ENCODE data around the gene GPR156. TPM values are rescaled to one million over a fixed set of nuclear protein-coding genes. Genes with fewer than 3 reads are reported as not detected.
"Not testable (repeated sequence)": the region's sequence is repeated elsewhere in the genome, so short reads cannot be mapped to it uniquely, and the experiment has no call there.

Gene GPR156
- polyA plus RNA-seq, 1 of the 3 experiments (the other 2 are of a cell fraction): 0.31 TPM

DNA sequence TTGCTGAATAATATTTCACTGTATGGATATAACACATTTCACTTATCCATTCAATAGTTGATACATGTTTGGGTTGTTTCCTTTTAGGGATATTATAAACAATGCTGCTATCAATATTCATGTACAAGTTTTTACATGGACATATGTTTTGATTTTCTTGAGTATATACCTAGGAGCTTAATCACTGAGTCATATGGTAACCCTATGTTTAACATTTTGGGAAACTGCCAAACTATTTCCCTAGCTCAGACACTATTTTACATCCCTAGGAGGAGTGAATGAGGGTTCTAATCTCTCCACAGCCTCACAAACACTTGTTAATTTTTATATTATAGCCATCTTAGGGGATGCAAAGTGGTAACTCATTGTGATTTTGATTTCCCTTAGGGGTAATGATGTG is 66.0 kb downstream of the GPR156 start:
- Histone ChIP-seq H3K9ac (no peak overlapping the region), H3K27ac (ENCODE audit: low read depth in 2 of 2, low read length in 1 of 2) (no peak overlapping the region), H3K4me3 (ENCODE audit: low read depth in 2 of 2, low read length in 1 of 2) (no peak overlapping the region), H3K79me2 (ENCODE audit: insufficient read depth) (no peaks in the 10 kb centered on the region), H2AFZ (ENCODE audit: low read depth) (no peak overlapping the region), H3K4me2 (no peak overlapping the region), H3F3A (replicated peaks; ENCODE audit: insufficient read depth) (no peaks in the 10 kb centered on the region), H3K36me3 (replicated peaks in 1 of 2; ENCODE audit: control insufficient read depth in 1 of 2, insufficient read depth in 2 of 2, low read length in 1 of 2) (no peaks in the 10 kb centered on the region), H3K9me2 (no peaks in the 10 kb centered on the region), H3K9me3 (no peaks in the 10 kb centered on the region), H3K4me1 (ENCODE audit: control insufficient read depth in 1 of 2, insufficient read depth in 2 of 2, low read depth in 1 of 2, low read length in 1 of 2) (peaks cover 0 to 11% of the 10 kb centered on the region in 2 experiments; a peak in 3 of 4 replicates), H3K27me3 (ENCODE audit: insufficient read depth) (no peaks in the 10 kb centered on the region), H4K20me1 (ENCODE audit: insufficient read depth) (no peaks in the 10 kb centered on the region)
- ChIA-PET POLR2A (no interaction called here), CTCF (interaction anchor here (1.2 kb wide), 1 partner anchor 21 kb away, joined by 3 read pairs; no protein-coding TSS in a partner anchor)
- TF ChIP-seq RFX5 (IDR thresholded peaks at IDR 0.05; ENCODE audit: low read length): no peak
- TF ChIP-seq FOXM1 (IDR thresholded peaks at IDR 0.05; ENCODE audit: low read depth): no peak
- no peak for TF ChIP-seq GABPA (IDR thresholded peaks at IDR 0.05; ENCODE audit: low read depth)
- TF ChIP-seq ELF1 (IDR thresholded peaks at IDR 0.05): no peak
- TF ChIP-seq, protein P1, sequence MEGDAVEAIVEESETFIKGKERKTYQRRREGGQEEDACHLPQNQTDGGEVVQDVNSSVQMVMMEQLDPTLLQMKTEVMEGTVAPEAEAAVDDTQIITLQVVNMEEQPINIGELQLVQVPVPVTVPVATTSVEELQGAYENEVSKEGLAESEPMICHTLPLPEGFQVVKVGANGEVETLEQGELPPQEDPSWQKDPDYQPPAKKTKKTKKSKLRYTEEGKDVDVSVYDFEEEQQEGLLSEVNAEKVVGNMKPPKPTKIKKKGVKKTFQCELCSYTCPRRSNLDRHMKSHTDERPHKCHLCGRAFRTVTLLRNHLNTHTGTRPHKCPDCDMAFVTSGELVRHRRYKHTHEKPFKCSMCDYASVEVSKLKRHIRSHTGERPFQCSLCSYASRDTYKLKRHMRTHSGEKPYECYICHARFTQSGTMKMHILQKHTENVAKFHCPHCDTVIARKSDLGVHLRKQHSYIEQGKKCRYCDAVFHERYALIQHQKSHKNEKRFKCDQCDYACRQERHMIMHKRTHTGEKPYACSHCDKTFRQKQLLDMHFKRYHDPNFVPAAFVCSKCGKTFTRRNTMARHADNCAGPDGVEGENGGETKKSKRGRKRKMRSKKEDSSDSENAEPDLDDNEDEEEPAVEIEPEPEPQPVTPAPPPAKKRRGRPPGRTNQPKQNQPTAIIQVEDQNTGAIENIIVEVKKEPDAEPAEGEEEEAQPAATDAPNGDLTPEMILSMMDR (IDR thresholded peaks at IDR 0.05): no peak
- no peak for TF ChIP-seq RAD21 (IDR thresholded peaks at IDR 0.05; ENCODE audit: low read length)
- TF ChIP-seq FOSL2 (IDR thresholded peaks at IDR 0.05; ENCODE audit: borderline replicate concordance, low read depth): no peak
- no peak for TF ChIP-seq GATA2 (CRISPR knock-in tag; IDR thresholded peaks at IDR 0.05)
- no peak for TF ChIP-seq RXRA (IDR thresholded peaks at IDR 0.05; ENCODE audit: borderline replicate concordance, low read depth)
- TF ChIP-seq, protein P2, sequence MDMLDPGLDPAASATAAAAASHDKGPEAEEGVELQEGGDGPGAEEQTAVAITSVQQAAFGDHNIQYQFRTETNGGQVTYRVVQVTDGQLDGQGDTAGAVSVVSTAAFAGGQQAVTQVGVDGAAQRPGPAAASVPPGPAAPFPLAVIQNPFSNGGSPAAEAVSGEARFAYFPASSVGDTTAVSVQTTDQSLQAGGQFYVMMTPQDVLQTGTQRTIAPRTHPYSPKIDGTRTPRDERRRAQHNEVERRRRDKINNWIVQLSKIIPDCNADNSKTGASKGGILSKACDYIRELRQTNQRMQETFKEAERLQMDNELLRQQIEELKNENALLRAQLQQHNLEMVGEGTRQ (IDR thresholded peaks at IDR 0.05; ENCODE audit: borderline replicate concordance, low read depth, low read length): no peak
- no peak for DNase-seq

DNA sequence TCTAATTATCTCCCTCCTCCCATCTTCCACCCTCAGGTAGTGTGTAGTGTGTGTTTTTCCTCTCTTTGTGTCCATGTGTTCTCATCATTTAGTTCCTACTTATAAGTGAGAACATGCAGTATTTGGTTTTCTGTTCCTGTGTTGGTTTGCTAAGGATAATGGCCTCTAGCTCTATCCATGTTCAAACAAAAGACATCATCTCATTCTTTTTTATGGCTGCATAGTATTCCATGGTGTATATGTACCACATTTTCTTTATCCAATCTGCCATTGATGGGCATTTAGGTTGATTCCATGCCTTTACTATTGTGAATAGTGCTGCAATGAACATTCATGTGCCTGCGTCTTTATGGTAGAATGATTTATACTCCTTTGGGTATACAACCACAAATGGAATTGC is 68.4 kb downstream of the GPR156 start:
- H3K79me2 ChIP-seq (ENCODE audit: insufficient read depth); H3K27me3 ChIP-seq (ENCODE audit: insufficient read depth); H3K9ac ChIP-seq; H3K27ac ChIP-seq (ENCODE audit: low read depth in 2 of 2, low read length in 1 of 2); DNase-seq; H3K9me2 ChIP-seq; H3F3A ChIP-seq (replicated peaks; ENCODE audit: insufficient read depth); H3K4me3 ChIP-seq (ENCODE audit: low read depth in 2 of 2, low read length in 1 of 2); POLR2A ChIA-PET; H3K36me3 ChIP-seq (replicated peaks in 1 of 2; ENCODE audit: control insufficient read depth in 1 of 2, insufficient read depth in 2 of 2, low read length in 1 of 2); CTCF ChIA-PET; H3K9me3 ChIP-seq; H3K4me2 ChIP-seq; H4K20me1 ChIP-seq (ENCODE audit: insufficient read depth); H2AFZ ChIP-seq (ENCODE audit: low read depth): not testable (repeated sequence)
- H3K4me1 ChIP-seq (ENCODE audit: control insufficient read depth in 1 of 2, insufficient read depth in 2 of 2, low read depth in 1 of 2, low read length in 1 of 2): peaks cover 0 to 11% of the 10 kb centered on the region in 2 experiments; a peak in 3 of 4 replicates
- WGBS (ENCODE audit: low lambda C conversion rate): 100% methylated on average over 1 of the region's 1 CpG

DNA sequence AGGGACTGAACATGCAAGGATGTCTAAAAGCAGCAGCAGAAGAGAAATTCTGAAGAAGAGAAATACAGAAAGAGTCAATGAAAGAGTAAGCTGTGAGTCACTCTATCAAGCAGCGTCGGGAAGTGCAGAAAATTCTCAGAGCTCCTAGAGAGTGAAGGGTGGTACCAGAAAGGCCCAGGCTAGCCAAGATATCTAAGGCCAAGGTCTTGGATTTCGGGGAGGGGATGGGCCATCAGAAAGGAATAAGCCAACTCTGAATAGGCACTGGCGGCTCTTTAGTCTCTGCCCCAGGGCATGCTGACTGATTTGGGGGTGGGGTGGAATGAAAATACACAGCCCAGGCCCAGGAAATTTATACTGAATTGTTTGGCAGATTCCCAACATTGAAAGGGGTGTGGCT is 70.8 kb downstream of the GPR156 start:
- Histone ChIP-seq H3K9me2 (no peaks in the 10 kb centered on the region), H2AFZ (ENCODE audit: low read depth) (no peak overlapping the region), H3K36me3 (replicated peaks in 1 of 2; ENCODE audit: control insufficient read depth in 1 of 2, insufficient read depth in 2 of 2, low read length in 1 of 2) (no peaks in the 10 kb centered on the region), H3K9me3 (no peaks in the 10 kb centered on the region), H3K4me2 (no peak overlapping the region), H3K4me1 (ENCODE audit: control insufficient read depth in 1 of 2, insufficient read depth in 2 of 2, low read depth in 1 of 2, low read length in 1 of 2) (peaks cover 0 to 11% of the 10 kb centered on the region in 2 experiments; a peak in 3 of 4 replicates), H3K9ac (no peak overlapping the region), H4K20me1 (ENCODE audit: insufficient read depth) (no peaks in the 10 kb centered on the region), H3K27ac (ENCODE audit: low read depth in 2 of 2, low read length in 1 of 2) (peak overlapping the region in 1 of 2 experiments; percentile 77; a peak in 2 of 4 replicates), H3K79me2 (ENCODE audit: insufficient read depth) (no peaks in the 10 kb centered on the region), H3F3A (replicated peaks; ENCODE audit: insufficient read depth) (no peaks in the 10 kb centered on the region), H3K27me3 (ENCODE audit: insufficient read depth) (no peaks in the 10 kb centered on the region), H3K4me3 (ENCODE audit: low read depth in 2 of 2, low read length in 1 of 2) (no peak overlapping the region)
- DNase-seq: no peak
- ChIA-PET POLR2A (interaction anchor here (2.2 kb wide), 1 partner anchor 119 kb away, joined by 8 read pairs; no protein-coding TSS in a partner anchor), CTCF (no interaction called here)
- 62% methylated on average over 4 of the region's 4 CpGs for WGBS (ENCODE audit: low lambda C conversion rate)
- TF ChIP-seq FOXJ3 (CRISPR knock-in tag; IDR thresholded peaks at IDR 0.05) (no peak), SIN3A (IDR thresholded peaks at IDR 0.05; ENCODE audit: borderline replicate concordance, low read depth, low read length) (no peak), ELF1 (IDR thresholded peaks at IDR 0.05) (no peak), GABPA (IDR thresholded peaks at IDR 0.05; ENCODE audit: low read depth) (no peak), RXRA (IDR thresholded peaks at IDR 0.05; ENCODE audit: borderline replicate concordance, low read depth) (no peak), RAD21 (IDR thresholded peaks at IDR 0.05; ENCODE audit: low read length) (no peak), JUND (IDR thresholded peaks at IDR 0.05) (no peak), NFIC (IDR thresholded peaks at IDR 0.05; ENCODE audit: borderline replicate concordance) (no peak), RFX5 (IDR thresholded peaks at IDR 0.05; ENCODE audit: low read length) (no peak), YY1 (IDR thresholded peaks at IDR 0.05; ENCODE audit: low read depth) (no peak), NRF1 (IDR thresholded peaks at IDR 0.05; ENCODE audit: low read depth, low read length) (no peak)
- TF ChIP-seq, protein P3, sequence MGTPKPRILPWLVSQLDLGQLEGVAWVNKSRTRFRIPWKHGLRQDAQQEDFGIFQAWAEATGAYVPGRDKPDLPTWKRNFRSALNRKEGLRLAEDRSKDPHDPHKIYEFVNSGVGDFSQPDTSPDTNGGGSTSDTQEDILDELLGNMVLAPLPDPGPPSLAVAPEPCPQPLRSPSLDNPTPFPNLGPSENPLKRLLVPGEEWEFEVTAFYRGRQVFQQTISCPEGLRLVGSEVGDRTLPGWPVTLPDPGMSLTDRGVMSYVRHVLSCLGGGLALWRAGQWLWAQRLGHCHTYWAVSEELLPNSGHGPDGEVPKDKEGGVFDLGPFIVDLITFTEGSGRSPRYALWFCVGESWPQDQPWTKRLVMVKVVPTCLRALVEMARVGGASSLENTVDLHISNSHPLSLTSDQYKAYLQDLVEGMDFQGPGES (IDR thresholded peaks at IDR 0.05; ENCODE audit: low read depth, low read length): no peak
- TF ChIP-seq, protein P4, sequence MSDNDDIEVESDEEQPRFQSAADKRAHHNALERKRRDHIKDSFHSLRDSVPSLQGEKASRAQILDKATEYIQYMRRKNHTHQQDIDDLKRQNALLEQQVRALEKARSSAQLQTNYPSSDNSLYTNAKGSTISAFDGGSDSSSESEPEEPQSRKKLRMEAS (IDR thresholded peaks at IDR 0.05; ENCODE audit: low read depth): no peak
- TF ChIP-seq, protein P2 (IDR thresholded peaks at IDR 0.05; ENCODE audit: borderline replicate concordance, low read depth, low read length): no peak
